Left lung (tissue), 10 donors: ENCODE measurements around the gene PXDC1. TPM values are rescaled to one million over a fixed set of nuclear protein-coding genes. Genes with fewer than 3 reads are reported as not detected.

Source experiments
- ATAC-seq: fragments of 200-7000 bp; cut with Tn5 transposase; one replicate; pipeline ENCODE4 v1.9.1; 2020; ENCODE audit warnings: moderate library complexity
- DNase-seq, 4 donors: peaks; one replicate each; pipeline ENCODE4 v3.0.0-alpha.2; 2013 to 2020
- H3K27ac ChIP-seq, 2 donors: fragments of 200-600 bp; sonication (generic) in 1 of 2; one replicate each; pipeline versions ENCODE4 v1.5.0 to v1.8.0; 2020 to 2021
- H3K27me3 ChIP-seq, 2 donors: fragments of 200-600 bp; sonication (generic) in 1 of 2; one replicate each; pipeline versions ENCODE4 v1.5.0 to v1.8.0; 2020 to 2021
- H3K36me3 ChIP-seq, 2 donors: fragments of 200-600 bp; sonication (generic) in 1 of 2; one replicate each; pipeline versions ENCODE4 v1.5.0 to v1.8.0; 2020 to 2021
- H3K4me1 ChIP-seq, 2 donors: fragments of 200-600 bp; one replicate each; pipeline ENCODE4 v1.8.0; 2021
- H3K4me3 ChIP-seq, 2 donors: fragments of 200-600 bp; sonication (generic) in 1 of 2; one replicate each; pipeline versions ENCODE4 v1.5.0 to v1.8.0; 2020 to 2021; ENCODE audit warnings: mild to moderate bottlenecking in 1 of 2
- H3K9me3 ChIP-seq, 2 donors: fragments of 200-600 bp; sonication (generic) in 1 of 2; one replicate each; pipeline versions ENCODE4 v1.5.0 to v1.8.0; 2020 to 2021
- intact Hi-C, 2 donors: fragments of 100-400 bp; cut with DNase I; formaldehyde crosslinking; loops; one replicate each; pipeline versions ENCODE4 v1.11.2 to v1.14.2; 2022
- polyA plus RNA-seq, 6 donors: library from polyadenylated mRNA; unstranded; fragments of 120-200 nt; gene quantifications; one replicate each; pipeline ENCODE4 v1.2.1, GENCODE V29; 2013; ENCODE audit not compliant: insufficient read length in 6 of 6
- total RNA-seq, 2 donors: library from RNA; stranded (reverse); fragmentation: NEBNext Ultra II Directional; extraction: Animal tissue kit (Norgen Biotek cat#: 25700); gene quantifications; one replicate each; pipeline ENCODE4 v1.2.1, GENCODE V29; 2021
- TF ChIP-seq, protein P1 (sequence below), 2 donors: fragments of 200-600 bp; sonication (generic) in 1 of 2; IDR thresholded peaks; one replicate each; pipeline versions ENCODE4 v1.5.0 to v1.8.0; 2021; ENCODE audit warnings: antibody characterized with exemption in 2 of 2
- donor health status: DM: no; HTN: yes; CAD: no.
- donor health status: DM: no; HTN: no; CAD: no.

The PXDC1 gene
- total and polyA plus RNA-seq, 8 donors: 11.0 to 50.8 (median 15.8) TPM

GRCh38 chr6:3784885-3785744, 33.6 kb upstream of the PXDC1 start:
- intact Hi-C loops: no loop called here
- ATAC-seq: no peak
- DNase-seq: no peak
- Histone ChIP-seq H3K36me3 (no peaks in the 10 kb centered on the region), H3K4me1 (no peaks in the 10 kb centered on the region), H3K27ac (no peak overlapping the region), H3K27me3 (no peaks in the 10 kb centered on the region), H3K9me3 (no peaks in the 10 kb centered on the region), H3K4me3 (no peak overlapping the region)
- TF ChIP-seq, protein P1, sequence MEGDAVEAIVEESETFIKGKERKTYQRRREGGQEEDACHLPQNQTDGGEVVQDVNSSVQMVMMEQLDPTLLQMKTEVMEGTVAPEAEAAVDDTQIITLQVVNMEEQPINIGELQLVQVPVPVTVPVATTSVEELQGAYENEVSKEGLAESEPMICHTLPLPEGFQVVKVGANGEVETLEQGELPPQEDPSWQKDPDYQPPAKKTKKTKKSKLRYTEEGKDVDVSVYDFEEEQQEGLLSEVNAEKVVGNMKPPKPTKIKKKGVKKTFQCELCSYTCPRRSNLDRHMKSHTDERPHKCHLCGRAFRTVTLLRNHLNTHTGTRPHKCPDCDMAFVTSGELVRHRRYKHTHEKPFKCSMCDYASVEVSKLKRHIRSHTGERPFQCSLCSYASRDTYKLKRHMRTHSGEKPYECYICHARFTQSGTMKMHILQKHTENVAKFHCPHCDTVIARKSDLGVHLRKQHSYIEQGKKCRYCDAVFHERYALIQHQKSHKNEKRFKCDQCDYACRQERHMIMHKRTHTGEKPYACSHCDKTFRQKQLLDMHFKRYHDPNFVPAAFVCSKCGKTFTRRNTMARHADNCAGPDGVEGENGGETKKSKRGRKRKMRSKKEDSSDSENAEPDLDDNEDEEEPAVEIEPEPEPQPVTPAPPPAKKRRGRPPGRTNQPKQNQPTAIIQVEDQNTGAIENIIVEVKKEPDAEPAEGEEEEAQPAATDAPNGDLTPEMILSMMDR (IDR thresholded peaks at IDR 0.05): no peak

GRCh38 chr6:3784423-3784822, 32.9 kb upstream of the PXDC1 start:
- intact Hi-C loops: no loop called here
- H3K4me3 ChIP-seq: no peak overlapping the region
- no peaks in the 10 kb centered on the region for H3K9me3 ChIP-seq
- no peak overlapping the region for H3K27ac ChIP-seq
- no peaks in the 10 kb centered on the region for H3K4me1 ChIP-seq
- peak in 1 of 4 donors; percentile 70 for DNase-seq
- H3K27me3 ChIP-seq: no peaks in the 10 kb centered on the region
- no peak for ATAC-seq
- no peaks in the 10 kb centered on the region for H3K36me3 ChIP-seq
- TF ChIP-seq, protein P1 (IDR thresholded peaks at IDR 0.05): no peak

- ATAC-seq (no peak), DNase-seq (peak in 1 of 4 donors; percentile 40)
- Histone ChIP-seq H3K27me3 (no peaks in the 10 kb centered on the region), H3K4me3 (no peak overlapping the region), H3K27ac (no peak overlapping the region), H3K9me3 (no peaks in the 10 kb centered on the region), H3K4me1 (no peaks in the 10 kb centered on the region), H3K36me3 (no peaks in the 10 kb centered on the region)
- TF ChIP-seq, protein P1 (IDR thresholded peaks at IDR 0.05): no peak
- intact Hi-C loops: no loop called here
These were observed 31.6 kb upstream of the PXDC1 start for GRCh38 chr6:3782876-3783832.

GRCh38 chr6:3781504-3781903, 30.0 kb upstream of the PXDC1 start:
- no peak for ATAC-seq
- no peaks in the 10 kb centered on the region for H3K36me3 ChIP-seq
- intact Hi-C loops: no loop called here

More at GRCh38 chr6:3781504-3781903, 30.0 kb upstream of the PXDC1 start:
- Histone ChIP-seq H3K9me3 (no peaks in the 10 kb centered on the region), H3K27me3 (no peaks in the 10 kb centered on the region), H3K4me3 (no peak overlapping the region), H3K27ac (no peak overlapping the region), H3K4me1 (no peaks in the 10 kb centered on the region)
- TF ChIP-seq, protein P1 (IDR thresholded peaks at IDR 0.05): no peak
- DNase-seq: no peak
